EH (cell line): ENCODE results near the gene TRIM17.
"Not testable (repeated sequence)": the region's sequence is repeated elsewhere in the genome, so short reads cannot be mapped to it uniquely, and the experiment has no call there.

ENCODE experiments used
- DNase-seq: peaks from one replicate; pipeline ENCODE4 v3.0.0-alpha.2; 2015; ENCODE audit warnings: low read depth

TRIM17 gene

DNA sequence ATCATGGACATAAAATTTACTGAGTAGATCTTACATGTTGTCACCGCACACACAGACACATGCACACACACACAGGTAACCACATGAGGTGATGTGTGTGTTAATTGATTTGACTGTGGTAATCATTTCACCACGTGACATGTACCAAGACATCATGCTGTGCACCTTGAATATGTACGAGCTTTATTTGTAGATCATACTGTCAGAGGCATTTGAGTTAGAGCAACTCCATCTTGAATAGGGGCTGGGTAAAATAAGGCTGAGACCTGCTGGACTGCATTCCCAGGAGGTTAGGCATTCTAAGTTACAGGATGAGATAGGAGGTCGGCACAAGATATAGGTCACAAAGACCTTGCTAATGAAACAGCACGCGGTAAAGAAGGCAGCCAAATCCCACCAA, 31.7 kb upstream of the TRIM17 start:
- DNase-seq: no peak

- no peak for DNase-seq
These were observed 30.2 kb upstream of the TRIM17 start for GRCh38 chr1:228446852-228447251.

- peak; percentile 39 for DNase-seq
These were observed 29.4 kb upstream of the TRIM17 start for GRCh38 chr1:228445843-228446650.

- DNase-seq: no peak
These were observed 28.8 kb upstream of the TRIM17 start for GRCh38 chr1:228445490-228445842.

DNA sequence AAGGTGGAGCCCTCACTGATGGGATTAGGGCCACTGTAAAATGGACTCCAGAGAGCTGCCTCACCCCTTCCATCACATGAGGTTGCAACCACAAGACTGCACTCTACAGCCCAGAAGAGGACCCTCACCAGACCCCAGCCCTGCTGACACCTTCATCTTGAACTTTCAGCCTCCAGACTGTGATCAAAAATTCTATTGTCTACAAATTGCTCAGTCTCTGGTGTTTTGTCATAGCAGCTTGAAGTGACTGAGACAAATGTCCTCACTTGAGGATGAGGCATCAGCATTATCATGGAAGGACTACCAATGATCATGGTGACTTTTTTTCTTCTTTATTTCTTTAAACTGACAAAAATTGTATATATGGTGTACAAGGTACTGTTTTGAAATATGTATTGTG, 26.7 kb upstream of the TRIM17 start:
- DNase-seq: no peak

DNA sequence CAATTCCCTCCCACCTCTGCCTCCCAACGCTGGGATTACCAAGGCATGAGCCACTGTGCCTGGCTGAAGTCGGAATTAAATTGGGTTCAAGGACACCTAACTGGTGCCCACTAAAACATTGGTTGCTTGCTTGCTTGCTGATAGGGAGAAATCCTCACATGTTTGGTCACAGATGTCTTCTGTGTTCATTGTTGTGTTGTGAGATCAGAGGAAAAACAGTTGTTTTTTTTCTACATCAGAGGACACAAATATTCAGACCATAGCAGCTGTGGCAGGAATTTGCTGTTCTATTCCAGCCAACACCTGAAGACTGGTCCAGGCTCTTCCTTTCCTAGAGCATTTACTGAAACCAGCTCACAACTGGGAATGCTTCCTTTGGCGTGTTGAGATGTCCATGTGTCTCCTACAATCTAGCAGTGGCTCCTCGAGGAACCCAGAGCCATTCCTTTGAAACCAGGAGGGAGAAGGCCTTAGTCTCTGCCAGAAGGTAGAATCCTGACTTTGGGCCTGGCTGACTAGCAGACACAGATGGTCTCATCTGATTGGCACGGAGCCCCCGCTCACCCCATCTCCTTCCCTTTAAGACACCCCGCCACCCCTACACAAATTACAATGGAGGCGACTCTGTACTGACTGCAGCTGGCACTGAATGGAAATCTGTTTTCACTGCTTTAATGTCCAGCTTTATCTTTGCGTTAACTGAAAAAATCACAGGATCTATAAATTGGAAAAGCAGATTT, 24.3 kb upstream of the TRIM17 start:
- DNase-seq: no peak

DNA sequence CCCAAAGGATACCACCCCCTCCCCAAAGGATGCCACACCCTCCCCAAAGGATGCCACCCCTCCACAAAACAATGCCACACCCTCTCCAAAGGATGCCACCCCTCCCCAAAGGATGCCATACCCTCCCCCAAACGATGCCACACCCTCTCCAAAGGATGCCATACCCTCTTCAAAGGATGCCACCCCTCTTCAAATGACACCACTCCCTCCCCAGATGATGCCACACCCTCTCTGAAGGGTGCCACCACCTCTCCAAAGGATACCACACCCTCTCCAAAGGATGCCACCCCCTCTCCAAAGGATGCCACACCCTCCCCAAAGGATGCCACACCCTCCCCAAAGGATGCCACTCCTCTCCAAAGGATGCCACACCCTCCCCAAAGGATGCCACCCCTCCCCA, 21.6 kb upstream of the TRIM17 start:
- no peak for DNase-seq

DNA sequence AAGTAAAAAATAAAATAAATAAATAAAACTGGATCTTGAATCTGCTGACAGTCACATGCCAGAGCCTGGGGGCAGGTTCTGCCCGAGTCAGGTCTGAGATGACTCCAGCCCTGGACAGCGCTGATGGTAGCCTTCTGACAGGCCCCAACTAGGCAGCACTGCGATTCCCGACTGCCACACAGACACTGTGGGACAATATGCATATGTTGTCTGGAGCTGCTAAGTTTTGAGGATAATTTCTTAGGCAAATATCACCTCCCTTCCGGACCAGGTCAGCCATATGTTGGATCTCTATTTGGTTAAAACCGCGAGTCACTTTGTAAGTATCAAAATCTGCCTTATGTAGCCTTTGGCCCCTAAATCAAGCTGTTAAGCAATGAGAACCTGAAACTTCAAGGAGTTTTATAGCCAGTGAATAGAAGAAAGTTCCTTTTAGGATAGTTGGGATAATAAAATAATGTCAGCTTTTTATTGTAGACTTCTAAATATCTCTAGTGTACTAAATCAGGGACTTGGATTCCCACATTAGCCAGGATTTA, 20.8 kb upstream of the TRIM17 start:
- no peak for DNase-seq

DNA sequence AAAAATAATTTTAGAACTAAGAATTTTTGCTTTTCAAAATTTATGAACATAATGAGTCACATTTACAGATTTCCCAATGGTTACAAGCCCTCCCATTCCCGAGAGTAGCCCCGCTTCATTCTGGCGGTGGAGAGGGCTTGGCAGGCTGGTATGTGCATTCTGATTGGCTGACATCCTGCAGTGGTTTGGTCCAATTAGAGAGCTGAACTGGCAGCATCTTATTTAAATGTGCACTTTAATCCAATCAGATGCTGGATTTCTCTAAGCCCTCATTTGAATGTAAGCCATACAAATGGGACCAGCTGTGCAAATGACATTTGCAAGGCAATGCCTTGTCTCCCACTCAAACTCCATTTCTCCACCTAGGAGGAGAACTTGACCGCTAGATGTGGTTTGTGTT, 18.0 kb upstream of the TRIM17 start:
- peak; percentile 28 for DNase-seq

DNA sequence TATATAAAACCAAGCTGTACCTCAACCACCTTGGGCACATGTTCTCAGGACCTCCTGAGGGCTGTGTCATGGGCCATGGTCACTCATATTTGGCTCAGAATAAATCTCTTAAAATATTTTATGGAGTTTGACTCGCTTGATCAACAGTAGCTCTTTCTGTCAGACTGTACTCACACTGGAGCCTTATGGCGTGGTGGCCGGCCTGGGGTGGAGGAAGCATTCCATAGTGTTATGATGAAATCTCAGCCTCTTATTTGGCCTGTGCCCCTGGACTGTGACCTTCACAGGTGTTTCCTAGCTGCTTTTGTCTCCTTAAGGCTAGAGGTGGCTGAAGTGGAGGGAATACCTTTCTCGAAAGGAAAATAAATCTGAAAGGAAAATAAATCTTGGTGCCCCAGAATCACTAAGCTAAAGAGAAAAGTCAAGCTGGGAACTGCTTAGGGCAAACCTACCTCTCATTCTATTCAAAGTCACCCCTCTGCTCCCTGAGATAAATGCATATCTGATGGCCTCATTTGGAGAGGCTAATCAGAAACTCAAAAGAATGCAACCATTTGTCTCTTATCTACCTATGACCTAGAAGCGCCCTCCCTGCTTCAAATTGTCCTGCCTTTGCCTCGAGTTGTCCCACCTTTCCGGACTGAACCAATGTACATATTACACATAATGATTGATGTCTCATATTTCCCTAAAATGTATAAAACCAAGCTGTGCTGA, 16.8 kb upstream of the TRIM17 start:
- not testable (repeated sequence) for DNase-seq

DNA sequence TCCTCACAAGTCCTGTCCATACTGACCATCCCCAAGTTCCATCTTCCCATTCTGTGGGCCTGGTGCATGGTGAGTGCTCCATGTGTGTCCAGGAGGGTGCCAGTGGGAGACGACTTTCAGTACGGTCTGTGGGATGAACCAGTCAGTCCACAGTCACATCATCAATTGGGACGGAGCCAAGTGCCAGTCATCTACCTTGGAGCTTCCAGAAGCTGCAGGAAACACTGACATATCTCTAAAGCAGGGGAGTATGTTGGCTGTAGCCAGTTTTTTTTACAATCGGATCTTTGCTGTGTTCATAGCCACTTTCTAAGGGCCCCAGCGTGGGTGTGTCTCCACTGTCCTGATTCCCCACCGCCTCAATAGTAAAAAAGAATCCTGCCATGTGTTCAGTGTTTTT, 13.6 kb upstream of the TRIM17 start:
- no peak for DNase-seq

DNA sequence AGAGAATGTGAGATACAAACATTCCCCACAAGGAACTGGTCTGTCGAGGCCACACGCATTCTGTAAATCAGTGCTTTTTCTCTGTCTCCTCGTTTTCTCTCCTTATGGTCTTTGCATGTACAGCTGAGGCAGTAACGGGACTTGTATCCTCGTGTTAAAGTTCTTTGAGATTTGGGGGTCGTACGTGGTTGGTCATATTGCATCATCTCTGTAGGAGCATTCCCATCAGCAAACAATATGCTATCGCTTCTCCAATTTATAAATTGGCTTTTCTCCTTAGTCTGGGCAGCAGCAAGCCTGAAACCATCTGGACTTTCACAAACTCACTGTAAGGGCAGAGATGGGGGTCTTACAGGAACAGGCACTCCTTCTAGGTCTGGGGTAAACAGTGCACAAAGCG, 13.0 kb upstream of the TRIM17 start:
- no peak for DNase-seq

GRCh38 chr1:228429007-228429406, 12.3 kb upstream of the TRIM17 start:
- no peak for DNase-seq

GRCh38 chr1:228428412-228428811, 11.8 kb upstream of the TRIM17 start:
- no peak for DNase-seq

GRCh38 chr1:228426518-228427175, 10.0 kb upstream of the TRIM17 start:
- DNase-seq: no peak

DNA sequence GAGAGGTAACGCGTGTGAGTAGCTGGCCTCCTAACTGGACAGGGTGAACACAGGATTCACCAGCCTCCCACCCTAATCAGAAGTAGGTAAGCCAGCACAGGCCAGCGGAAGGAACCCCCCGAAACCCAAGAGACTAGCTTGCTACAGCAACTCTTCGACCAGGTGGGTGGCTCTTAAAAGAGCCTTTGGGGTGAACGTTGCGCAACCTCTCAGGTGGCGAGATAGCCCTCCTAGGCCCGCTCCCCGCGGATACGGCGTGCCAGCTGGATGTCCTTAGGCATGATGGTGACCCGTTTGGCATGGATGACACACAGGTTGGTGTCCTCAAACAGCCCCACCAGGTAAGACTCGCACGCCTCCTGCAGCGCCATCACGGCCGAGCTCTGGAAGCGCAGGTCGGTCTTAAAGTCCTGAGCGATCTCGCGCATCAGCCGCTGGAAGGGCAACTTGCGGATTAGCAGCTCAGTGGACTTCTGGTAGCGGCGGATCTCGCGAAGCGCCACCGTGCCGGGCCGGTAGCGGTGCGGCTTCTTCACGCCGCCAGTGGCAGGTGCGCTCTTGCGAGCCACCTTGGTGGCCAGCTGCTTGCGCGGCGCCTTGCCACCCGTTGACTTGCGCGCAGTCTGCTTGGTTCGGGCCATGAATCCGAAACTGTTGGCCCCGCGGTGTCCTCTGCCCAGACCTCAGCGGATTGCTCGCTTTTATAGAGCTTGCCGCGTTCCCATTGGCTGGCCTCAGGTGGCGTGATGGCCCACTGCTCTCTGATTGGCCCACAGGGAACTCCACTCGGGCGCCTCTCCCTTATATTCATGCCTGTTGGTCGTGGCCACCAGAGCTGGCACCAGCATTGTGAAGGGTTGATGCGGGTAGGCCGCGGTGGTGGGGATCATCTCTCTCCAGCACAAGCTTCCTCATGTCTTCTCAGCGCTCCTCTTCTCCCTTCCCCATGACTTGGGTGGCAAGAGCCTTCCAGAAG, 8.3 kb upstream of the TRIM17 start:
- no peak for DNase-seq

GRCh38 chr1:228423404-228424053, 6.9 kb upstream of the TRIM17 start:
- no peak for DNase-seq

DNA sequence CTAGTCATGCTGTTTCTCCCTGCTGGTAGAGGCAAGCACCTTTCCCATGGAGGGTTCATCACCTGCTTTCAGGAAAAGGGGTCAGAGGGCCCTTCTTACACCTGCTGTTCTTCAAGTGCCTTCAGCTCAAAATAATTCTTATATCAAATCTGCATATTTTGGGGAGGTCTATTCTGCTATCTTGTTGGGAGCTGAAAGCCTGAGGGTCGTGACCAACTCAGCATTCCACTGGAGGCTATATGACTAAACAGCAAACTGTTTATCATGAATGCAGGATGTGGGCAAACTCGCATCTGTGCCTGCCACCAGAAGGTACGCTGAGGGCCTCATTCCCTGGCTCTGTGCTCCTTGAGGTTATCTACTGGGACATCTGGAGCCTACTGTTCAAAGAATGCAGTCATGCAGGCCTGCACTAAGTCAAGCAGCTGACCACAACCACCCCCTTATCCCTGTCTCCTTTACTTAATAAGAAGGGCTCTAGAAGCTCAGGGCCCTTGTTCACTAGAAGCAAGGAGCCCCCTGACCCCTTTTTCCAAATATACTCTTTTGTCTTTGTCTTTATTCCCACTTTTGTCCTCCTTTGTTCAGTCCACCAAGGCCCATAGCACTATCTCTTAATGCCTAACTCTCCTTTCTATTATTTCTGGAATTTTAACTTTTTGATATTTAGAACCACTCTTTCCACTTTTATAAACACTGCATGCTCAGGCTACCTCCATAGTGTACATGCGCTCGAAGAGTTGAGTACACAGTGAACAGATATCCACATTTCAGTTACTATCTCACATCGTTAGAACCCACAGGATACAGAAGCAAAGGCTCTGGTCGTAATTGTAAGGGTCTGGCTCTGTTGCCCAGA, 4.5 kb upstream of the TRIM17 start:
- peak; percentile 56 for DNase-seq

DNA sequence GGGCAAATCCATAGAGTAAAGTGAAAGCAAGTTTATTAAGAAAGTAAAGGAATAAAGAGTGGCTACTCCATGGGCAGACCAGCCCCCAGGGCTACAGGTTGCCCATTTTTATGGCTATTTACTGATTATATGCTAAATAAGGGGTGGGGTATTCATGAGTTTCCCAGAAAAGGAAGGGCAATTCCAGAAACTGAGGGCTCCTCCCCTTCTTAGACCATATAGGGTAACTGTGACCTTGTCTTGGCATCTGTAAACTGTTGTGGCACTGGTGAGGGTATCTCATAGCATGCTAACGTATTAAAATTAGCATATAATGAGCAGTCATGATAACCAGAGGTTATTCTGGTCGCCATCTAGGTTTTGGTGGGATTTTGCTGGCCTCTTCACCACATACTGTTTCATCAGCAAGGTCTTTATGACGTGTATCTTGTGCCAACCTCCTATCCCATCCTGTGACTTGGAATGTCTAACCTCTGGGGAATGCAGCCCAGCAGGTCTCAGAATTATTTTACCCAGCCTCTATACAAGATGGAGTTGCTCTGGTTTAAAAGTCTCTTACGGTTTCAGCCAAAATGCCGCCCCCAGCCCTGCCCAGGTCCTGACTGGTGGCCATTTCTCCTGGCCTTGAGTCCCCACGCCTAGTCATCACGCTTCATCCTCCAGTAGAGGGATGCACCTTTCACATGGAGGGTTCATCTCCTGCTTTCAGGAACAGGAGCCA, 982 bp upstream of the TRIM17 start:
- peak; percentile 47 for DNase-seq
